Body of pancreas (tissue), 4 donors: ENCODE data around the gene IGF1R. TPM values are rescaled to one million over a fixed set of nuclear protein-coding genes. Genes with fewer than 3 reads are reported as not detected.

Experiments used
- ATAC-seq: fragments of 150-250 bp; one replicate; pipeline ENCODE4 v1.9.1; 2016
- DNase-seq, 4 donors: peaks; one replicate each; pipeline ENCODE4 v3.0.0-alpha.2; 2019
- H3K27ac ChIP-seq, 4 donors: fragments of 200-600 bp; sonication (generic); 1 replicate in 3 of 4; 2 replicates in 1 of 4; pipeline versions ENCODE4 v1.5.1 to v1.6.1; 2016 to 2019; ENCODE audit warnings: mild to moderate bottlenecking in 1 of 4, mixed read lengths in 1 of 4, moderate library complexity in 1 of 4
- H3K27me3 ChIP-seq, 2 donors: fragments of 200-600 bp; sonication (generic); one replicate each; pipeline ENCODE4 v1.6.0; 2016; ENCODE audit warnings: mild to moderate bottlenecking in 1 of 2
- H3K36me3 ChIP-seq, 2 donors: fragments of 200-600 bp; sonication (generic); replicated peaks in 1 of 2; 2 replicates each; pipeline ENCODE4 v1.5.1; 2016; ENCODE audit warnings: low read depth in 2 of 2; ENCODE audit not compliant: insufficient read depth in 1 of 2
- H3K4me1 ChIP-seq: fragments of 200-600 bp; sonication (generic); one replicate; pipeline ENCODE4 v1.6.0; 2016
- H3K4me3 ChIP-seq, 2 donors: fragments of 200-600 bp; sonication (generic); 1 replicate in 1 of 2; 2 replicates in 1 of 2; pipeline ENCODE4 v1.5.1; 2016 to 2019
- H3K9me3 ChIP-seq, 3 donors: fragments of 200-600 bp; sonication (generic); 1 replicate in 2 of 3; 2 replicates in 1 of 3; pipeline ENCODE4 v1.5.1; 2016
- POLR2A ChIP-seq, 3 donors: fragments of 450-650 bp; IDR thresholded peaks; one replicate each; pipeline ENCODE4 v1.6.1; 2016; ENCODE audit warnings: antibody characterized with exemption in 3 of 3, mild to moderate bottlenecking in 2 of 3
- WGBS, 2 donors: methylation state at CpG; one replicate each; pipeline ENCODE4 v1.1.5; 2017; 5-methylcytosine and 5-hydroxymethylcytosine counted together
- intact Hi-C: fragments of 100-400 bp; cut with DNase I; formaldehyde crosslinking; loops from one replicate; pipeline ENCODE4 v1.15.1; 2023
- total RNA-seq, 2 donors: library from RNA; depleted of rRNA; stranded (reverse); fragments of >200 nt; gene quantifications; one replicate each; pipeline ENCODE4 v1.1.0, GENCODE V29; 2016
- TF ChIP-seq, protein P1 (sequence below), 7 experiments: fragments of 450-650 bp in 4 of 7; fragments of 200-600 bp in 3 of 7; sonication (generic) in 3 of 7; IDR thresholded peaks; one replicate each; pipeline ENCODE4 v1.5.1; 2016 to 2019; ENCODE audit warnings: antibody characterized with exemption in 7 of 7

Gene IGF1R
- total RNA-seq, 2 donors from 2014 or later: 34.8 to 55.7 TPM

DNA sequence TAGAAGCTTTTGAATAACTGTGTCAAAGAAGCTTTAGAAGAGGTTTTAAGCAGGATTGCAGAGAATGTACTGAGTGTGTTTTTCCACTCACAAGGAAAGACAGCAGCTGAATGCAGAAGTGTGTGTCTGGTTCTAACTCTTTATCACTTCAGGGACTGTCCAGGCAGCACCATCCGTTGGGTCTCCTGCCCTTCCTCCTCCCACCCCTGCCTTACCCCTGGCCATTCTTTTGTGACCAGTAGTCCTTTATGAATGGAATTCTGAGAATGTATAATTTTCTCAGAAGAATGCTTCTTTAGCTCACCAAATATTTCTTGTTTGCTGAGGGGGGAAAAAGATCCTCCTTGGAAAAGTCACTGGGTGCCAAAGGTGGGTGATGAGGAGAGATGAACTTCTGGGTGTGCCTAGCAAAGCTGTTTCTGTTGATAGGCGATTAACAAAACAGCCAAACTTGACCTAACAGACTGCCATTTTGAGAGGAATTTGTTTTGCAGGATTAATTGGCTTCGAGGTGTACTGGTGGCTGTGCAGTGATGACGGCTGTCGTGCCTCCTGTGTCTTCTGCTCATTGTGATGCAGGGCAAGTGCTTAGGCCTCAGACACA is 70.9 kb downstream of the IGF1R start:
- ATAC-seq: no peak
- Histone ChIP-seq H3K27ac (no peak overlapping the region), H3K4me1 (peaks cover 55% of the 10 kb centered on the region), H3K27me3 (no peaks in the 10 kb centered on the region), H3K9me3 (no peaks in the 10 kb centered on the region), H3K36me3 (no peaks in the 10 kb centered on the region), H3K4me3 (no peak overlapping the region)
- WGBS, 2 donors: 83 to 85% methylated on average over 5 of the region's 5 CpGs
- no peak for TF ChIP-seq POLR2A (IDR thresholded peaks at IDR 0.05)
- TF ChIP-seq, protein P1, sequence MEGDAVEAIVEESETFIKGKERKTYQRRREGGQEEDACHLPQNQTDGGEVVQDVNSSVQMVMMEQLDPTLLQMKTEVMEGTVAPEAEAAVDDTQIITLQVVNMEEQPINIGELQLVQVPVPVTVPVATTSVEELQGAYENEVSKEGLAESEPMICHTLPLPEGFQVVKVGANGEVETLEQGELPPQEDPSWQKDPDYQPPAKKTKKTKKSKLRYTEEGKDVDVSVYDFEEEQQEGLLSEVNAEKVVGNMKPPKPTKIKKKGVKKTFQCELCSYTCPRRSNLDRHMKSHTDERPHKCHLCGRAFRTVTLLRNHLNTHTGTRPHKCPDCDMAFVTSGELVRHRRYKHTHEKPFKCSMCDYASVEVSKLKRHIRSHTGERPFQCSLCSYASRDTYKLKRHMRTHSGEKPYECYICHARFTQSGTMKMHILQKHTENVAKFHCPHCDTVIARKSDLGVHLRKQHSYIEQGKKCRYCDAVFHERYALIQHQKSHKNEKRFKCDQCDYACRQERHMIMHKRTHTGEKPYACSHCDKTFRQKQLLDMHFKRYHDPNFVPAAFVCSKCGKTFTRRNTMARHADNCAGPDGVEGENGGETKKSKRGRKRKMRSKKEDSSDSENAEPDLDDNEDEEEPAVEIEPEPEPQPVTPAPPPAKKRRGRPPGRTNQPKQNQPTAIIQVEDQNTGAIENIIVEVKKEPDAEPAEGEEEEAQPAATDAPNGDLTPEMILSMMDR (IDR thresholded peaks at IDR 0.05): no peak
- intact Hi-C loops: no loop called here
- no peak for DNase-seq

DNA sequence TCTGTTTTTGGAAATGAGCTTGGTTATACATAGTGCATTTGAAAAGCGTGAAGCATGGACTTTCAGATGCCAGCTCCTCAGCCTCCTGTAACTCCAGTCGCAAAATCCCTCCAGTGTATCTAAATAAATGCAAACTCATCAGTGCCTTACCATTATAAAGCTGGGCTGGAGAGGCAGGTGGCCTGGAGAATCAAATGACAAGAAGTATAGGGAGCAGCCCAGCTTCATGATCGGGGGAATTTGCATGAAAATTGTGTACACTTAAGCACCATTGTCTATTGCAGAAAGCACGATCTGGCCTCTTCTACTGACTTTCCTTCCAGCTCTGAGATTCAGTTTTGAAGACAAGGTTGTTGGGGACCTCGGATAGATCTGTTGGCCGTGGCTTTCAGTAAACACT is 71.7 kb downstream of the IGF1R start:
- TF ChIP-seq POLR2A (IDR thresholded peaks at IDR 0.05): no peak
- TF ChIP-seq, protein P1 (IDR thresholded peaks at IDR 0.05): no peak
- no peak overlapping the region for H3K27ac ChIP-seq
- ATAC-seq: no peak
- H3K27me3 ChIP-seq: no peaks in the 10 kb centered on the region
- no peaks in the 10 kb centered on the region for H3K9me3 ChIP-seq
- WGBS, 2 donors: 91 to 93% methylated on average over 6 of the region's 6 CpGs
- H3K4me1 ChIP-seq: peaks cover 55% of the 10 kb centered on the region
- no peak for DNase-seq
- H3K4me3 ChIP-seq: no peak overlapping the region
- no peaks in the 10 kb centered on the region for H3K36me3 ChIP-seq
- intact Hi-C loops: no loop called here

DNA sequence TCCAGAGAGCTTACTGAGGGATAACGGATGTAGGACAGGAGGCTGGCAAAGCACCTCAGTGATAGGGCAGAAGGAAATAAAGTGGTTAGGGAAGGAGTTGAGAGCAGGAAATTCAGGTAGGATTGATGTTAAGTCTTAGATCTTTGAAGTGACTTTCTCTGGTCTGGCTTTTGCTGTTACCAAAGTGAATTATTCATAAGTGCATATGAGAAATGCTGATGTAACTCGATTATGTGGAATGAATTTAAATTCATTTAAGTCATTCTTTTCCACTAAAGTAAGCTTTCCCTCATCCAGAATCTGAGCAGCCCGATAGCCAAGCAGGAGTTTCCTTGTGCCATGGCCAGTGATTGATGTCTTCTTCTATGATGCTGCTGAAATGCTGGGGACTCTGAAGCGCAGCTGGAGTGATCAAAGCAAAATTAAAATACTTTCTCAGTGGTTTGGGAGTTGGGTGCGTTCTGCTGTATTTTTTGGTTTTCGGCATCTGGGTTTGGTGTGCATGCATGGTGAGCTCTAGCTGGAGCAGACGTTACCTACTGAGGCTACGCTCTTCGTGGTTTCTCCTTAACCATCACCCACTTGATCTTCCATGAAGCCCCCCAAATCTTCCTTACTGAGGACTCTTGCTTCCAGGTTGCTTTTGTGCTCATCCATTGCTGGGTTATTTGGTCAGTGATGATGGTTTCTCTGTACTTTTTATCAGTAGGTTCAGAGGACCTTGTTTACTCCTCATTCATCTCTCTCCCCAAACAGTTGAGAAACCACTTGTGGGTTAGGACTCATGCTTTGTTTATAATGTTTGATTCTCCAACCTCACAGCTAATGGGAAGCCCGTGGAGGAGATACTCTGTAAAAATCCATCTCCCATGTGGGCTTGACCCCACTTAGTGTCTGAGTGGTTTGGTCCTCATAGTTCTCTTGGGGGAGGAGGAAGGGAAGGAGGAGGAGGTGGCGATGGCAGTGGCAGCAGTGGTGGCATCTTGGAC is 72.5 kb downstream of the IGF1R start:
- Histone ChIP-seq H3K9me3 (no peaks in the 10 kb centered on the region), H3K4me3 (no peak overlapping the region), H3K27ac (no peak overlapping the region), H3K4me1 (peaks cover 46% of the 10 kb centered on the region), H3K27me3 (no peaks in the 10 kb centered on the region), H3K36me3 (no peaks in the 10 kb centered on the region)
- ATAC-seq: no peak
- intact Hi-C loops: no loop called here
- 85 to 88% methylated on average over 11 of the region's 11 CpGs for WGBS, 2 donors
- TF ChIP-seq, protein P1 (IDR thresholded peaks at IDR 0.05): no peak
- TF ChIP-seq POLR2A (IDR thresholded peaks at IDR 0.05): no peak
- no peak for DNase-seq

DNA sequence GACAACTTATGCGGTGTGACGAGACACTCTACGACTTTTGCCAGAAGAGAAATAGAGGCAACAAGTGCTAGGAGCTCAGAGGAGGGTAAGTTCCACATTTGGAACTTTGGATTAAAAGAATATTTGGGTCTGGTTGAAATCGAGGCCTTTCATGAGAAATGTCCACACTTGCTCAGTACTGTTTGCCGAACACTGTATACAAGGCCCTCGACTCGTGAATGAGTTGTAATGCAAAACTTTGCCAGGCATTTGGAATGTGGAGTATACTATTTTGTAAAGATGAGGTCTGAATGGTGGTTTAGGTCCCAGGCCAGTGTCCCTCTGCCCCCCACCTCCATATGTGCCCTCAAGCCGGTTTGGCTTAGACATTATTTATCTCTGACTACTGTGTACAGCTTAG is 73.9 kb downstream of the IGF1R start:
- TF ChIP-seq, protein P1 (IDR thresholded peaks at IDR 0.05): no peak
- TF ChIP-seq POLR2A (IDR thresholded peaks at IDR 0.05): no peak
- WGBS, 2 donors: 66 to 72% methylated on average over 8 of the region's 8 CpGs
- no peak overlapping the region for H3K4me3 ChIP-seq
- H3K4me1 ChIP-seq: peaks cover 47% of the 10 kb centered on the region
- no peaks in the 10 kb centered on the region for H3K9me3 ChIP-seq
- no peaks in the 10 kb centered on the region for H3K36me3 ChIP-seq
- DNase-seq: no peak
- intact Hi-C loops: no loop called here
- H3K27me3 ChIP-seq: no peaks in the 10 kb centered on the region
- ATAC-seq: no peak
- no peak overlapping the region for H3K27ac ChIP-seq
